B cell (primary cell): ENCODE measurements around the gene ERVFRD-1.

Source experiments
- CTCF ChIP-seq: fragments of 200-600 bp; IDR thresholded peaks from one replicate; pipeline ENCODE4 v1.8.0; 2022; ENCODE audit warnings: antibody characterized with exemption, mild to moderate bottlenecking
- EZH2 ChIP-seq: IDR thresholded peaks from 2 replicates; pipeline ENCODE4 v1.6.1; 2012; ENCODE audit warnings: borderline replicate concordance, low read depth, mild to moderate bottlenecking, moderate library complexity, low read length; ENCODE audit not compliant: insufficient read depth, poor library complexity, severe bottlenecking

GRCh38 chr6:11065436-11066202 is 45.9 kb downstream of the ERVFRD-1 start:
- TF ChIP-seq CTCF: no peak
- TF ChIP-seq EZH2: no peak
